SKM-1 (cell line): ENCODE measurements around the gene ALDH3B2.
"Not testable (repeated sequence)": the region's sequence is repeated elsewhere in the genome, so short reads cannot be mapped to it uniquely, and the experiment has no call there.

ENCODE experiments used
- DNase-seq: peaks from one replicate; lab custom pipeline; 2025; ENCODE audit not compliant: unreplicated experiment; lab: John Stamatoyannopoulos, UW

Gene ALDH3B2

GRCh38 chr11:67644472-67645418, 29.7 kb downstream of the ALDH3B2 start:
- no peak for DNase-seq

GRCh38 chr11:67644042-67644441, 30.4 kb downstream of the ALDH3B2 start:
- DNase-seq = no peak

- DNase-seq = no peak
These were observed 32.0 kb downstream of the ALDH3B2 start for GRCh38 chr11:67642173-67643120.

GRCh38 chr11:67641338-67642172, 32.9 kb downstream of the ALDH3B2 start:
- no peak for DNase-seq

- no peak for DNase-seq
These were observed 33.6 kb downstream of the ALDH3B2 start for GRCh38 chr11:67640758-67641337.

GRCh38 chr11:67640021-67640757, 34.2 kb downstream of the ALDH3B2 start:
- no peak for DNase-seq

GRCh38 chr11:67639438-67639859, 35.0 kb downstream of the ALDH3B2 start, which contains the start of gene TBX10:
Gene TBX10 (minus strand): TSS chr11:67639763. CDS start chr11:67639472, 291 bp downstream.
- DNase-seq = no peak

GRCh38 chr11:67638535-67639437, 35.6 kb downstream of the ALDH3B2 start:
- no peak for DNase-seq

GRCh38 chr11:67637441-67637840, 37.0 kb downstream of the ALDH3B2 start:
- not testable (repeated sequence) for DNase-seq

GRCh38 chr11:67636962-67637361, 37.5 kb downstream of the ALDH3B2 start:
- DNase-seq = no peak

GRCh38 chr11:67635231-67635521, 39.2 kb downstream of the ALDH3B2 start:
- DNase-seq = no peak

GRCh38 chr11:67634366-67635230, 39.8 kb downstream of the ALDH3B2 start:
- no peak for DNase-seq

- DNase-seq = no peak
These were observed 40.6 kb downstream of the ALDH3B2 start for GRCh38 chr11:67633758-67634365.

GRCh38 chr11:67632982-67633755, 41.3 kb downstream of the ALDH3B2 start:
- no peak for DNase-seq

- no peak for DNase-seq
These were observed 42.0 kb downstream of the ALDH3B2 start for GRCh38 chr11:67632175-67632981.

GRCh38 chr11:67631853-67632174, 42.6 kb downstream of the ALDH3B2 start:
- no peak for DNase-seq
